Breast epithelium (tissue), 4 donors: Measurements from ENCODE around the gene PSME4. TPM values are rescaled to one million over a fixed set of nuclear protein-coding genes. Genes with fewer than 3 reads are reported as not detected.
"Not testable (repeated sequence)": the region's sequence is repeated elsewhere in the genome, so short reads cannot be mapped to it uniquely, and the experiment has no call there.

Experiments
- DNase-seq, 2 donors: peaks; one replicate each; pipeline ENCODE4 v3.0.0-alpha.2; 2019; ENCODE audit warnings: low spot score in 2 of 2
- H3K27ac ChIP-seq, 2 donors: fragments of 200-600 bp; sonication (generic) in 1 of 2; one replicate each; pipeline ENCODE4 v1.5.1; 2016 to 2019; ENCODE audit warnings: mild to moderate bottlenecking in 1 of 2
- H3K27me3 ChIP-seq, 2 donors: fragments of 200-600 bp; sonication (generic) in 1 of 2; one replicate each; pipeline versions ENCODE4 v1.5.1 to v1.6.0; 2017 to 2019; ENCODE audit warnings: control low read depth in 1 of 2, mild to moderate bottlenecking in 1 of 2
- H3K36me3 ChIP-seq: fragments of 200-600 bp; one replicate; pipeline ENCODE4 v1.5.1; 2019
- H3K4me1 ChIP-seq, 2 donors: fragments of 200-600 bp; sonication (generic); one replicate each; pipeline ENCODE4 v1.5.1; 2016 to 2019; ENCODE audit warnings: control low read depth in 1 of 2
- H3K4me3 ChIP-seq, 3 donors: fragments of 200-600 bp; sonication (generic); 1 replicate in 2 of 3; 2 replicates in 1 of 3; pipeline ENCODE4 v1.5.1; 2016 to 2019; ENCODE audit warnings: mild to moderate bottlenecking in 3 of 3, moderate library complexity in 2 of 3
- H3K9me3 ChIP-seq, 2 donors: fragments of 200-600 bp; sonication (generic) in 1 of 2; one replicate each; pipeline ENCODE4 v1.5.1; 2016 to 2019; ENCODE audit warnings: control low read depth in 1 of 2
- CTCF ChIP-seq, 3 donors: fragments of 450-650 bp; IDR thresholded peaks; one replicate each; pipeline ENCODE4 v1.5.1; 2016 to 2017; ENCODE audit warnings: antibody characterized with exemption in 3 of 3, mild to moderate bottlenecking in 3 of 3, moderate library complexity in 3 of 3
- POLR2A ChIP-seq: fragments of 450-650 bp; IDR thresholded peaks from one replicate; pipeline ENCODE4 v1.6.1; 2016; ENCODE audit warnings: antibody characterized with exemption, mild to moderate bottlenecking, moderate library complexity
- POLR2AphosphoS5 ChIP-seq, 3 donors: sonication (generic); formaldehyde crosslinking; IDR thresholded peaks; one replicate each; pipeline ENCODE4 v1.6.1; 2017; ENCODE audit warnings: antibody characterized with exemption in 3 of 3
- intact Hi-C: fragments of 100-400 bp; cut with DNase I; formaldehyde crosslinking; loops from one replicate; pipeline ENCODE4 v1.15.1; 2023; ENCODE audit warnings: low total_unique reads
- total RNA-seq, 3 donors: library from RNA; depleted of rRNA; stranded (reverse); fragments of >200 nt; gene quantifications; one replicate each; pipeline ENCODE4 v1.1.0, GENCODE V29; 2016

The PSME4 gene
- total RNA-seq, 3 donors from 2014 or later: 45.3 to 176 (median 75.1) TPM

- no peaks in the 10 kb centered on the region for H3K9me3 ChIP-seq
- no peaks in the 10 kb centered on the region for H3K36me3 ChIP-seq
- H3K27me3 ChIP-seq: no peaks in the 10 kb centered on the region
- H3K27ac ChIP-seq: peak overlapping the region in 1 of 2 donors; percentile 50
- intact Hi-C loops: no loop called here
- H3K4me1 ChIP-seq: peaks cover 0 to 6% of the 10 kb centered on the region in 2 donors
- no peak for DNase-seq
- no peak overlapping the region for H3K4me3 ChIP-seq
- TF ChIP-seq POLR2A (no peak), POLR2AphosphoS5 (IDR thresholded peaks at IDR 0.05) (no peak), CTCF (IDR thresholded peaks at IDR 0.05) (no peak)
Measured at GRCh38 chr2:53964257-53964952, 6.4 kb downstream of the PSME4 start.

GRCh38 chr2:53961478-53962216 lies 9.1 kb downstream of the PSME4 start:
- H3K27ac ChIP-seq: peak overlapping the region; percentile 83 to 89
- H3K36me3 ChIP-seq, H3K9me3 ChIP-seq, intact Hi-C loops, DNase-seq, H3K4me1 ChIP-seq, H3K27me3 ChIP-seq: not testable (repeated sequence)
- peak overlapping the region in 2 of 3 donors; percentile 22 to 40 for H3K4me3 ChIP-seq

GRCh38 chr2:53960476-53960875 lies 10.3 kb downstream of the PSME4 start:
- Histone ChIP-seq H3K27ac (peak overlapping the region; percentile 83 to 89), H3K4me1 (peaks cover 0 to 6% of the 10 kb centered on the region in 2 donors), H3K9me3 (no peaks in the 10 kb centered on the region), H3K4me3 (no peak overlapping the region), H3K36me3 (no peaks in the 10 kb centered on the region), H3K27me3 (no peaks in the 10 kb centered on the region)
- DNase-seq: no peak
- intact Hi-C loops: no loop called here
- TF ChIP-seq POLR2AphosphoS5 (IDR thresholded peaks at IDR 0.05) (no peak), CTCF (IDR thresholded peaks at IDR 0.05) (no peak), POLR2A (no peak)

- intact Hi-C loops: no loop called here
- peak overlapping the region in 1 of 2 donors; percentile 31 for H3K27ac ChIP-seq
- DNase-seq: no peak
- no peaks in the 10 kb centered on the region for H3K9me3 ChIP-seq
- no peaks in the 10 kb centered on the region for H3K27me3 ChIP-seq
- no peaks in the 10 kb centered on the region for H3K36me3 ChIP-seq
- TF ChIP-seq CTCF (IDR thresholded peaks at IDR 0.05): no peak
- no peak overlapping the region for H3K4me3 ChIP-seq
- peaks cover 0 to 6% of the 10 kb centered on the region in 2 donors for H3K4me1 ChIP-seq
Measured at GRCh38 chr2:53958443-53958842, 12.3 kb downstream of the PSME4 start.

- TF ChIP-seq POLR2AphosphoS5 (IDR thresholded peaks at IDR 0.05): no peak
- no peak for TF ChIP-seq POLR2A
- no peak for TF ChIP-seq CTCF (IDR thresholded peaks at IDR 0.05)
- no peak overlapping the region for H3K27ac ChIP-seq
- no peaks in the 10 kb centered on the region for H3K27me3 ChIP-seq
- DNase-seq: no peak
- no peaks in the 10 kb centered on the region for H3K36me3 ChIP-seq
- no peaks in the 10 kb centered on the region for H3K9me3 ChIP-seq
- intact Hi-C loops: no loop called here
- no peak overlapping the region for H3K4me3 ChIP-seq
- H3K4me1 ChIP-seq: no peaks in the 10 kb centered on the region
Measured at GRCh38 chr2:53952519-53952918, 18.3 kb downstream of the PSME4 start.
